HEK293T (cell line): ENCODE measurements around the gene TUBB4B.

Experiments
- CTCF ChIA-PET: fragments of 350-600 bp; formaldehyde crosslinking; extraction: SDS; loops from one replicate; lab custom pipeline; 2021; ENCODE audit warnings: antibody characterized with exemption, inconsistent platforms; lab: Yijun Ruan, JAX
- POLR2A ChIA-PET: fragments of 350-600 bp; formaldehyde crosslinking; extraction: SDS; loops from one replicate; lab custom pipeline; 2020; ENCODE audit warnings: antibody characterized with exemption, inconsistent platforms; lab: Yijun Ruan, JAX
- DNase-seq: peaks from one replicate; pipeline ENCODE4 v3.0.0; 2012; ENCODE audit warnings: mixed read lengths; ENCODE audit errors: extremely low spot score
- ARNT ChIP-seq: fragments of 450-650 bp; IDR thresholded peaks from 2 replicates; pipeline ENCODE4 v1.6.1; 2017; ENCODE audit warnings: mild to moderate bottlenecking
- BHLHE40 ChIP-seq: fragments of 450-650 bp; IDR thresholded peaks from 2 replicates; pipeline ENCODE4 v1.6.1; 2016; ENCODE audit warnings: mild to moderate bottlenecking, moderate library complexity, borderline replicate concordance
- CTBP1 ChIP-seq: fragments of 450-650 bp; IDR thresholded peaks from 2 replicates; pipeline ENCODE4 v1.6.1; 2016; ENCODE audit warnings: borderline replicate concordance
- ELF4 ChIP-seq: fragments of 450-650 bp; IDR thresholded peaks from 2 replicates; pipeline ENCODE4 v1.6.1; 2017; ENCODE audit warnings: antibody characterized with exemption
- FOXA1 ChIP-seq: fragments of 450-650 bp; IDR thresholded peaks from 2 replicates; pipeline ENCODE4 v1.6.1; 2016; ENCODE audit warnings: mild to moderate bottlenecking
- FOXK2 ChIP-seq: fragments of 450-650 bp; IDR thresholded peaks from 2 replicates; pipeline ENCODE4 v1.6.1; 2016; ENCODE audit warnings: mild to moderate bottlenecking
- FOXM1 ChIP-seq: fragments of 450-650 bp; IDR thresholded peaks from 2 replicates; pipeline ENCODE4 v1.6.1; 2017; ENCODE audit warnings: mild to moderate bottlenecking, borderline replicate concordance
- HDGF ChIP-seq: fragments of 450-650 bp; IDR thresholded peaks from 2 replicates; pipeline ENCODE4 v1.6.1; 2017; ENCODE audit warnings: antibody characterized with exemption, borderline replicate concordance
- L3MBTL2 ChIP-seq: fragments of 450-650 bp; conservative IDR thresholded peaks from 2 replicates; pipeline ENCODE4 v1.6.1; 2016; ENCODE audit warnings: mild to moderate bottlenecking
- LEF1 ChIP-seq: fragments of 450-650 bp; IDR thresholded peaks from 2 replicates; pipeline ENCODE4 v1.6.1; 2017; ENCODE audit warnings: mild to moderate bottlenecking, borderline replicate concordance
- NFRKB ChIP-seq: fragments of 450-650 bp; IDR thresholded peaks from 2 replicates; pipeline ENCODE4 v1.6.1; 2016; ENCODE audit warnings: mild to moderate bottlenecking, moderate library complexity
- SP1 ChIP-seq: fragments of 450-650 bp; IDR thresholded peaks from 2 replicates; pipeline ENCODE4 v1.6.1; 2017
- SUZ12 ChIP-seq: fragments of 450-650 bp; IDR thresholded peaks from 2 replicates; pipeline ENCODE4 v1.6.1; 2016; ENCODE audit warnings: mild to moderate bottlenecking
- TARDBP ChIP-seq: fragments of 450-650 bp; IDR thresholded peaks from 2 replicates; pipeline ENCODE4 v1.6.1; 2016
- ZNF384 ChIP-seq: fragments of 450-650 bp; IDR thresholded peaks from 2 replicates; pipeline ENCODE4 v1.6.1; 2016
- TF ChIP-seq, protein P1 (sequence below): fragments of 450-650 bp; IDR thresholded peaks from 2 replicates; pipeline ENCODE4 v1.6.1; 2016

TUBB4B gene

DNA sequence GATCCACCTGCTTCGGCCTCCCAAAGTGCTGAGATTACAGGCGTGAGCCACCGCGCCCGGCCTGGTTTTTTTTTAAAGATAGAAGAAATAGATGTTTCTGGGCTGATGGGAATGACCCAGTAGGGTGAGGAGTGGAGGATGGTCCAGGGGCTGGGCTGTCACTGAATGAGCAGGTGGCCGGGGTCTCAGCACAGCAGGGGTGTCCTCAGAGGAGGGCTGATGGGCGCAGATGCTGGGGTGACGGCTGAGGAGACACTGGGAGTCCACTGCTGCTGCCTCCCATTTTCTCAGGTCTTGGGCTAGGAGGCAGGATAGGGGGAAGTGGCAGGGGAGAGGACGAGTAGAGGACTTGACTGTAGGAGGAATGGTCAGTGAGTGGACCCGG, 34.1 kb downstream of the TUBB4B start:
- TF ChIP-seq ARNT, result no peak
- no peak for TF ChIP-seq FOXM1
- TF ChIP-seq L3MBTL2, result no peak
- no peak for TF ChIP-seq SP1
- TF ChIP-seq TARDBP, result no peak
- TF ChIP-seq FOXA1, result no peak
- TF ChIP-seq ZNF384, result no peak
- TF ChIP-seq, protein P1, sequence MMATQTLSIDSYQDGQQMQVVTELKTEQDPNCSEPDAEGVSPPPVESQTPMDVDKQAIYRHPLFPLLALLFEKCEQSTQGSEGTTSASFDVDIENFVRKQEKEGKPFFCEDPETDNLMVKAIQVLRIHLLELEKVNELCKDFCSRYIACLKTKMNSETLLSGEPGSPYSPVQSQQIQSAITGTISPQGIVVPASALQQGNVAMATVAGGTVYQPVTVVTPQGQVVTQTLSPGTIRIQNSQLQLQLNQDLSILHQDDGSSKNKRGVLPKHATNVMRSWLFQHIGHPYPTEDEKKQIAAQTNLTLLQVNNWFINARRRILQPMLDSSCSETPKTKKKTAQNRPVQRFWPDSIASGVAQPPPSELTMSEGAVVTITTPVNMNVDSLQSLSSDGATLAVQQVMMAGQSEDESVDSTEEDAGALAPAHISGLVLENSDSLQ, result no peak
- no peak for TF ChIP-seq FOXK2
- no peak for TF ChIP-seq ELF4
- TF ChIP-seq NFRKB, result no peak
- no peak for TF ChIP-seq BHLHE40
- DNase-seq, result no peak
- ChIA-PET CTCF (no interaction called here), POLR2A (no interaction called here)

- CTCF ChIA-PET, result interaction anchor here (0.9 kb wide), 1 partner anchor 11 kb away, joined by 4 read pairs; no protein-coding TSS in a partner anchor
- POLR2A ChIA-PET, result interaction anchor here (0.9 kb wide), 1 partner anchor 22 kb away, joined by 4 read pairs; no protein-coding TSS in a partner anchor
- DNase-seq, result no peak
- TF ChIP-seq LEF1 (no peak), L3MBTL2 (no peak), SP1 (no peak), ELF4 (no peak), FOXM1 (no peak), BHLHE40 (no peak), TARDBP (no peak), HDGF (no peak), SUZ12 (no peak), FOXK2 (no peak), NFRKB (no peak), ZNF384 (no peak), CTBP1 (no peak), FOXA1 (no peak)
- TF ChIP-seq, protein P1, result no peak
Observed at GRCh38 chr9:137275588-137276472, 34.7 kb downstream of the TUBB4B start.

DNA sequence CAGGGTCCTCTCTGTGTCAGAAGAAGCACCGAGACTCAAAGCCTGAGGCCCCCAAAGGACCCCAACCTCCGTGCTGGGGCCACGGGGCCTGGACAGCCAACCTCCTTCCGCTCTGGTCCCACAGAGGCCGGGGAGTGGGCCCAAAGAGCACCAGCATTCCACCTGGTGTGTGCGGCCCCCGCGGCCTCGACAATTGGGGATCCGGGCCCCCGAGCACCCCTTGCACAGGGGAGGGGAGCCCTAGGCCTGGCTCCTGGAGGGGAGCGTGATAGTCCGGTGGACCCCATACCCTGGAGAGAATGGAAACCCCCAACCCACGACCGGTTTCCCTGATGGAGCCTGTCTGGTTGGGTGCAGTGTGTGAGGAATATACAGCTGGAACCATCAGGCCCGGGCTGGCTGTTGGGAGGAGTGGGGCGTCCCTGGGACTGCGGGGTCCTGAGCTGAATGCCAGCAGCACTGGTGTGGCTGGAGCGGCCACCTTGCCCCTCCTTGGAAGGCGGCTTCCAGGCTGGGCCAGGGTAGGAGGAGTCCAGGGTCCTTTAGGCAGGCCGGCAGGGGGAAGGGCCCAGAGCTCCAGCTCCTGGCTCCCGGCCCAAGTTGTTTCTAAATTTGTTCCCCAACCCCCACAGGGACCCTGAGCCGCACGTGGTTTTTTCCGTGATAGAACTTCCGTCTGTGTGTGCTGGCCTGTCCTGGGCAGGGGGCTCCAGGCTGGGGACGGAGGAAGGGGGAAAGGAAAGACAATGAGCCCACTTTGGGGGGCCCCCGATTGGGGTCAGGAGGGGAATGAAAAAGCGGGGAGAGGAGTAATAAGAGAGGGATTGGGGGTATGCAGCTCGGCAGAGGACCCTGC, 35.6 kb downstream of the TUBB4B start:
- DNase-seq, result no peak
- POLR2A ChIA-PET, result interaction anchor here (0.9 kb wide), 1 partner anchor 23 kb away, joined by 4 read pairs; no protein-coding TSS in a partner anchor
- TF ChIP-seq CTBP1, result no peak
- no peak for TF ChIP-seq BHLHE40
- no peak for TF ChIP-seq FOXA1
- TF ChIP-seq FOXM1, result no peak
- no peak for TF ChIP-seq NFRKB
- TF ChIP-seq LEF1, result no peak
- no peak for TF ChIP-seq ARNT
- TF ChIP-seq SP1, result no peak
- no peak for TF ChIP-seq ELF4
- no peak for TF ChIP-seq FOXK2
- TF ChIP-seq ZNF384, result no peak
- TF ChIP-seq SUZ12, result no peak
- TF ChIP-seq HDGF, result no peak
- TF ChIP-seq L3MBTL2, result no peak
- TF ChIP-seq, protein P1, result no peak
- no peak for TF ChIP-seq TARDBP
- CTCF ChIA-PET, result interaction anchor here (0.9 kb wide), 1 partner anchor 10 kb away, joined by 4 read pairs; no protein-coding TSS in a partner anchor

- no peak for DNase-seq
- no peak for TF ChIP-seq ZNF384
- ChIA-PET CTCF (no interaction called here), POLR2A (no interaction called here)
Observed at GRCh38 chr9:137277329-137278041, 36.4 kb downstream of the TUBB4B start, which contains the start of gene TOR4A. TSS of gene TOR4A (plus strand) at chr9:137277726. CDS start at chr9:137278690, 964 bp downstream.

DNA sequence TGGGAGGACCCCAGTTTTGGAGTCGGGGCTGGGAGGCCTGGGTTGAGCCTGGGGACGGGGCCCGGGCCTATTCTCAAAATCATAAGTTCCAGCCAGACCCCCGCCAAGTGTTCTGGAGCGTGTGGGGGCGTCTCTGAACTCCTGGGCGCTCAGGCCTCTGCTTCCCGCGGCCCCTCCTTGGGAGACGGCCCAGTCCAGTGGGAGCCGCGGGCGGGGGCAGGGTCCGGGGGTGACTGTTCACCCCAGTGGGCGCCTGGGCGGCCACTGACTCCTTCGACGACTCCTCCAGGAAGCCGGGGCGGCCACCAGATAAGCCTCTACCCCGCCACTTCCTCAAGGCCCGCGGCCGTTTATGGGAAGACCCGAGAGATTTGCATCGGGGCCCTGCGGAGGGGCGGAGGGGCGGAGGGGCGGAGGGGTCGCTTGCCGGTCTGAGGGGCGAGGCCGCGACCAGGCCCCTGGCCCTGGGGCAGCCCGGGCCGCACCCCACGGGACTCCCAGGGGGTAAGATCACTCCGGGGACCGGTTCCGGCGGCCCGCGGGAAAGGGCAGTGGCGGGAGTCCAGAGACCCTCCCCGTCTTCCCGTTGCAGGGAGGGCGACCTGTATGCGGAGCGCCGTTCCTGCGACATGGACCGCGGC, 37.1 kb downstream of the TUBB4B start:
- no peak for DNase-seq
- TF ChIP-seq LEF1 (no peak), SUZ12 (no peak), ARNT (no peak), NFRKB (no peak), FOXK2 (no peak), HDGF (no peak), FOXA1 (no peak), BHLHE40 (no peak), L3MBTL2 (no peak), SP1 (no peak)
- ChIA-PET CTCF (no interaction called here), POLR2A (no interaction called here)
